HG03060 (cell line): ENCODE measurements around the gene TSPAN18.

Source experiments
- ATAC-seq: cut with Tn5 transposase; IDR thresholded peaks from one replicate; pipeline ENCODE4 v1.9.1; 2021; ENCODE audit warnings: low read depth, moderate number of reproducible peaks; ENCODE audit not compliant: unreplicated experiment

The TSPAN18 gene

GRCh38 chr11:44879432-44879831, 152.7 kb downstream of the TSPAN18 start:
- no peak for ATAC-seq

GRCh38 chr11:44880511-44880910, 153.7 kb downstream of the TSPAN18 start:
- no peak for ATAC-seq

GRCh38 chr11:44880953-44881352, 154.2 kb downstream of the TSPAN18 start:
- no peak for ATAC-seq

GRCh38 chr11:44883277-44883676, 156.5 kb downstream of the TSPAN18 start:
- ATAC-seq = no peak

- no peak for ATAC-seq
Measured at GRCh38 chr11:44884056-44884455, 157.3 kb downstream of the TSPAN18 start.

GRCh38 chr11:44885065-44885810, 158.5 kb downstream of the TSPAN18 start:
- ATAC-seq = no peak

- no peak for ATAC-seq
Measured at GRCh38 chr11:44885919-44886789, 159.4 kb downstream of the TSPAN18 start.

GRCh38 chr11:44886790-44887140, 160.0 kb downstream of the TSPAN18 start:
- ATAC-seq = no peak

GRCh38 chr11:44887636-44888035, 160.9 kb downstream of the TSPAN18 start:
- ATAC-seq = no peak

- ATAC-seq = no peak
Measured at GRCh38 chr11:44889266-44889665, 162.5 kb downstream of the TSPAN18 start.

- ATAC-seq = no peak
Measured at GRCh38 chr11:44892843-44893242, 166.1 kb downstream of the TSPAN18 start.

GRCh38 chr11:44893308-44893822, 166.6 kb downstream of the TSPAN18 start:
- ATAC-seq = no peak

- no peak for ATAC-seq
Measured at GRCh38 chr11:44893846-44894617, 167.3 kb downstream of the TSPAN18 start.

GRCh38 chr11:44899959-44900358, 173.2 kb downstream of the TSPAN18 start:
- no peak for ATAC-seq

GRCh38 chr11:44901120-44901633, 174.4 kb downstream of the TSPAN18 start:
- no peak for ATAC-seq

GRCh38 chr11:44901786-44902185, 175.0 kb downstream of the TSPAN18 start:
- ATAC-seq = no peak

GRCh38 chr11:44903035-44903434, 176.3 kb downstream of the TSPAN18 start:
- ATAC-seq = no peak

GRCh38 chr11:44903518-44903917, 176.8 kb downstream of the TSPAN18 start:
- no peak for ATAC-seq

GRCh38 chr11:44904261-44905020, 177.7 kb downstream of the TSPAN18 start:
- no peak for ATAC-seq
